Prostate gland (tissue), 2 donors: Measurements from ENCODE around the gene NPTX1. TPM values are rescaled to one million over a fixed set of nuclear protein-coding genes. Genes with fewer than 3 reads are reported as not detected.

Experiments used
- DNase-seq: peaks from one replicate; pipeline ENCODE4 v3.0.0-alpha.2; 2019; ENCODE audit warnings: low spot score
- H3K27ac ChIP-seq, 2 donors: fragments of 200-600 bp; sonication (generic); 2 replicates each; pipeline ENCODE4 v1.5.1; 2017 to 2019
- H3K27me3 ChIP-seq: fragments of 200-600 bp; sonication (generic); replicated peaks from 2 replicates; pipeline ENCODE4 v1.5.1; 2019; ENCODE audit not compliant: insufficient read depth
- H3K36me3 ChIP-seq, 2 donors: fragments of 200-600 bp; sonication (generic); 1 replicate in 1 of 2; 2 replicates in 1 of 2; pipeline versions ENCODE4 v1.5.1 to v1.8.1; 2017 to 2019
- H3K4me1 ChIP-seq: fragments of 200-600 bp; sonication (generic); replicated peaks from 2 replicates; pipeline ENCODE4 v1.5.1; 2019
- H3K4me3 ChIP-seq, 2 donors: fragments of 200-600 bp; sonication (generic); 2 replicates each; pipeline ENCODE4 v1.5.1; 2017 to 2019
- H3K9me3 ChIP-seq: fragments of 200-600 bp; sonication (generic); 2 replicates; pipeline ENCODE4 v1.5.1; 2017
- POLR2A ChIP-seq: fragments of 450-650 bp; IDR thresholded peaks from one replicate; pipeline ENCODE4 v1.6.1; 2016; ENCODE audit warnings: antibody characterized with exemption, mild to moderate bottlenecking
- POLR2AphosphoS5 ChIP-seq: sonication (generic); formaldehyde crosslinking; IDR thresholded peaks from one replicate; pipeline ENCODE4 v1.6.1; 2017; ENCODE audit warnings: antibody characterized with exemption
- WGBS: methylation state at CpG from one replicate; pipeline ENCODE4 v1.1.5; 2018; 5-methylcytosine and 5-hydroxymethylcytosine counted together
- intact Hi-C: fragments of 100-400 bp; cut with DNase I; formaldehyde crosslinking; loops from one replicate; pipeline ENCODE4 v1.14.2; 2022
- total RNA-seq, 2 donors: library from RNA; depleted of rRNA; stranded (reverse); fragments of >200 nt; gene quantifications; one replicate each; pipeline ENCODE4 v1.1.0, GENCODE V29; 2016
- TF ChIP-seq, protein P1 (sequence below), 4 experiments: fragments of 200-600 bp in 2 of 4; fragments of 450-650 bp in 2 of 4; sonication (generic) in 2 of 4; IDR thresholded peaks; 1 replicate in 3 of 4; 2 replicates in 1 of 4; pipeline ENCODE4 v1.5.1; 2016 to 2019; ENCODE audit warnings: antibody characterized with exemption in 4 of 4, mild to moderate bottlenecking in 2 of 4, moderate library complexity in 2 of 4

NPTX1 gene
- total RNA-seq, 2 donors from 2014 or later = 0.34 to 0.73 TPM

DNA sequence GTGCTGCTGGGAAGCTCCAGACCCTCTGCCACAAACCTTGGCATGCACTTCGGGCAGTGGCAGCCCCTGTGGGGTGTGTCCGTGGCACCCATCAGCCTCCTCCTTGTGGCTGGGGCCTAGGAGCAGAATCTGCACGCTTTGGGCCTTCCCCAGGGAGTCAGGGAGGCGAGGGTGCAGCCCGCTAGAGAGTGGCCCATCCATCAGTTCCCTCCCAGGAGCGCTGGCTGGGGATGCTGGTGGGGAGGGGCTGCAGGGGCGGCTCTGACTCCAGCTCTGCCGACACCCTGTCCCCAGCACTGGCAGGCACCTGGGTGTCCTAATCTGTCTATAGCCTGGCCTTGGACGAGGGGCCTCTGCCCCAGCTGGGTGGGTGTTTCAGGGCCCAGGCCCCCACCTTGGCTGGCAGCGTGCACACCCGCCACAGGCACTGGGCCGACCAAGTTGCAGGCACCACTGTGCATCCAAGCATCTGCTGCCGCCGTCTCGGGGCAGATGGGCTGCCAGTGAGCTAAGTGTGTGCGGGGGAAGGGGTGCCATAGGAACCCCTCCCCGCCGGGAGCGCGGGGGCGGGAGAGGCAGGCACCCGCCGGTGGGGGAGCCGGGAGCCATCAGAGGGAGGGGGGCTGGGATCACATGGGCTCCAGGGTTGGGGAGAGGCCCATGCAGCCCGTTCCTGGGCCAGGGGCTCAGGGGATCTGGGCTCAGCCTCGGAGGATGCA, 31.2 kb downstream of the NPTX1 start:
- intact Hi-C loops = no loop called here
- H3K9me3 ChIP-seq = no peaks in the 10 kb centered on the region
- H3K36me3 ChIP-seq = no peaks in the 10 kb centered on the region
- H3K27me3 ChIP-seq = no peaks in the 10 kb centered on the region
- no peak overlapping the region for H3K4me3 ChIP-seq
- WGBS = 73% methylated on average over 6 of the region's 26 CpGs
- no peak overlapping the region for H3K27ac ChIP-seq
- no peak for DNase-seq
- no peak for TF ChIP-seq POLR2AphosphoS5
- TF ChIP-seq, protein P1, sequence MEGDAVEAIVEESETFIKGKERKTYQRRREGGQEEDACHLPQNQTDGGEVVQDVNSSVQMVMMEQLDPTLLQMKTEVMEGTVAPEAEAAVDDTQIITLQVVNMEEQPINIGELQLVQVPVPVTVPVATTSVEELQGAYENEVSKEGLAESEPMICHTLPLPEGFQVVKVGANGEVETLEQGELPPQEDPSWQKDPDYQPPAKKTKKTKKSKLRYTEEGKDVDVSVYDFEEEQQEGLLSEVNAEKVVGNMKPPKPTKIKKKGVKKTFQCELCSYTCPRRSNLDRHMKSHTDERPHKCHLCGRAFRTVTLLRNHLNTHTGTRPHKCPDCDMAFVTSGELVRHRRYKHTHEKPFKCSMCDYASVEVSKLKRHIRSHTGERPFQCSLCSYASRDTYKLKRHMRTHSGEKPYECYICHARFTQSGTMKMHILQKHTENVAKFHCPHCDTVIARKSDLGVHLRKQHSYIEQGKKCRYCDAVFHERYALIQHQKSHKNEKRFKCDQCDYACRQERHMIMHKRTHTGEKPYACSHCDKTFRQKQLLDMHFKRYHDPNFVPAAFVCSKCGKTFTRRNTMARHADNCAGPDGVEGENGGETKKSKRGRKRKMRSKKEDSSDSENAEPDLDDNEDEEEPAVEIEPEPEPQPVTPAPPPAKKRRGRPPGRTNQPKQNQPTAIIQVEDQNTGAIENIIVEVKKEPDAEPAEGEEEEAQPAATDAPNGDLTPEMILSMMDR (IDR thresholded peaks at IDR 0.05) = no peak
- TF ChIP-seq POLR2A = no peak
- no peaks in the 10 kb centered on the region for H3K4me1 ChIP-seq

DNA sequence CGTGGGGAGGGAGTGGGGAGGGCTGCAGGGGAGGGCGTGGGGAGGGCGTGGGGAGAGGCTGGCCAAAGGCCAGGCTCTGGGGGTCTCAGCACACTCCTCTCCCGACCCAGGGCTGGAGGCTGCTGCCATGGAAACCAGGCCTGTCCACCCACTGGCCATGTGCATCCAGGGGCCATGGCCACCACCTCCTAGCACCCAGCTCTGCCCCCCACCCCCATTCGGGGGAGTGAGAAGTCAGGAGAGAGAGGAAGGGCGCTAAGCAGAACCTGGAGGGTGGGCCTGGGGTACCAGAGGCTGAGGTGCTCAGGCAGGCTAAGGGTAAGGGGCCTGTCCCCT, 31.8 kb downstream of the NPTX1 start:
- WGBS = 66% methylated on average over 5 of the region's 6 CpGs
- DNase-seq = no peak
- H3K9me3 ChIP-seq = no peaks in the 10 kb centered on the region
- no peaks in the 10 kb centered on the region for H3K36me3 ChIP-seq
- no peaks in the 10 kb centered on the region for H3K4me1 ChIP-seq
- no peak overlapping the region for H3K4me3 ChIP-seq
- intact Hi-C loops = no loop called here
- TF ChIP-seq, protein P1 (IDR thresholded peaks at IDR 0.05) = no peak
- TF ChIP-seq POLR2AphosphoS5 (no peak), POLR2A (no peak)
- no peak overlapping the region for H3K27ac ChIP-seq
- H3K27me3 ChIP-seq = no peaks in the 10 kb centered on the region

DNA sequence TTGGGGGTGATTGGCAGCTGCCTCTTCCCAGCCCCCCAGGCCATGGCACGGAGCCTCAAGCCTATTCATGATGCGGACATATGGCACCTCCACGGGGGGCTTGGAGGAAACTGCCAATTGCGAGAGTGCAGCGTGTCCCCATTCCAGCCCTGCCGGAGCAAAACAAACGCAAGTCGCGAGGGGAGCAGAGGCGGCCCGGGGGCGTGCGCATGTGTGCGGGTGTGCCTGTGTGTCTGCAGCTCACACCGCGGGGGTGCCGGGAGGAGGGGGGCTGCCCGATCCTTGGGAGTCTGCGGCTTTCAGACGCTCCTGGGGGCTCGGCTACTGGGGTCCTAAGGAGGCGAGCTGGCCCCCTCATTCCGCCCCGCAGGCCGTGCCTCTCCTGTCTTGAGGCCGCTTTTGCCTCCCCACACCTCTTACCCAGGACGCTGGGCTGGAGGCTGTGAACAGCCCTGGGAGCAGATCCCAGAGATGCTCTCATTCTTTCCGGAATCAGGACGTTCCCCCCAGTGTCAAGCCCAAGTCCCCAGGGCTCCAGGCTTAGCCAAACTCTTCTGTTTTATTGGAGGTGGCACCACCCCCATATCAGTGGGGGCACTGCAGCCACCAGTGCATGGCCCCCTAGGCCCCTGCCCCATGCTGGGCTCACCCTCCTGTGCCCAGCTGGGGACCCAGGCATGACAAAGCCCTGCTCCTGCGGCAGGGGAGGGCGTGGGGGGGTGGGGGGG, 32.3 kb downstream of the NPTX1 start:
- H3K36me3 ChIP-seq = no peaks in the 10 kb centered on the region
- TF ChIP-seq, protein P1 (IDR thresholded peaks at IDR 0.05) = no peak
- TF ChIP-seq POLR2A = no peak
- TF ChIP-seq POLR2AphosphoS5 = no peak
- DNase-seq = no peak
- no peak overlapping the region for H3K4me3 ChIP-seq
- H3K27me3 ChIP-seq = no peaks in the 10 kb centered on the region
- H3K27ac ChIP-seq = no peak overlapping the region
- 24% methylated on average over 31 of the region's 31 CpGs for WGBS
- H3K9me3 ChIP-seq = no peaks in the 10 kb centered on the region
- no peaks in the 10 kb centered on the region for H3K4me1 ChIP-seq
- intact Hi-C loops = no loop called here

DNA sequence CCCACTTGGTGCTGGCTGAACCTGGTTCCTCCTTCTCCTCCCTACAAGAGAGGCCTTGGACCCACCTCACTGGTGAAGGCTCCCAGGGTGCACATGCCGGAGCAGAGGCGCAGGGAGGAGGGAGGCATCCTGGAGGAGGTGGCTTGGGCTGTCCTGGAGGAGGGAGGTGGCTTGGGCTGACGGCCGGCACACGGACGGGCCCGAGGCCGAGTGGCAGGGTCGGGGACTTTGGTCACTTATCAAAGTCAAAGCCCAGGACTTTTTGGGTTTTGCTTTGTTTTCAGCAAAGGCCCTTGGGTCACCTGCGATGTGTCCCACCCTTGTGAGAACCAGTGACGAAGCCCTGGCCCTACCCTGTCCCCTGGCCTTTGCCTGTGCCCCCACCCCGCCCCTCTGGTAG, 32.9 kb downstream of the NPTX1 start:
- H3K4me1 ChIP-seq = no peaks in the 10 kb centered on the region
- H3K27ac ChIP-seq = no peak overlapping the region
- no peaks in the 10 kb centered on the region for H3K9me3 ChIP-seq
- WGBS = 46% methylated on average over 12 of the region's 12 CpGs
- no peaks in the 10 kb centered on the region for H3K27me3 ChIP-seq
- H3K4me3 ChIP-seq = no peak overlapping the region
- no peak for DNase-seq
- no peak for TF ChIP-seq POLR2A
- H3K36me3 ChIP-seq = no peaks in the 10 kb centered on the region
- intact Hi-C loops = no loop called here

DNA sequence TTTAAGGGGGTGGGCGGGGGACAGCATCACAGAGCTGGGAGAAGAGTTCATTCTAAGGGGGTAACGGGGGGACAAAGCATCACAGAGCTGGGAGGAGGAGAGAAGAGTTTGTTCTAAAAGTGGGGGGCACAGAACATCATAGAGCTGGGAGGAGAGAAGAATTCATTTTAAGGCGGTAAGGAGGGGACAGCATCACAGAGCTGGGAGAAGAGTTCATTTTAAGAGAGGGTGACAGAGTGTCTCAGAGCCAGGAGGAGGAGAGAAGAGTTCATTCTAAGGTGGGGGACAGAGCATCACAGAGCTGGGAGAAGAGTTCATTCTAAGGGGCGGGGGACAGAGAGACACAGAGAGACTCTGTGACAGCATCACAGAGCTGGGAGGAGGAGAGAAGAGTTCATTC, 33.6 kb downstream of the NPTX1 start:
- 93% methylated on average over 4 of the region's 4 CpGs for WGBS
- Histone ChIP-seq H3K27me3 (no peaks in the 10 kb centered on the region), H3K9me3 (no peaks in the 10 kb centered on the region), H3K4me1 (no peaks in the 10 kb centered on the region), H3K4me3 (no peak overlapping the region), H3K36me3 (no peaks in the 10 kb centered on the region), H3K27ac (no peak overlapping the region)
- no peak for DNase-seq
- no peak for TF ChIP-seq POLR2A
- TF ChIP-seq, protein P1 (IDR thresholded peaks at IDR 0.05) = no peak
- no peak for TF ChIP-seq POLR2AphosphoS5
- intact Hi-C loops = no loop called here
